Cardiac fibroblast (primary cell): Measurements from ENCODE around the gene ZNF408.

ENCODE experiments used
- DNase-seq, 2 donors: peaks; one replicate each; pipeline versions ENCODE4 v3.0.0 to v3.0.0-alpha.2; 2010; ENCODE audit warnings: low read depth in 2 of 2
- H3K4me3 ChIP-seq, 2 donors: replicated peaks in 1 of 2; 1 replicate in 1 of 2; 2 replicates in 1 of 2; pipeline ENCODE4 v1.5.1; 2011; ENCODE audit warnings: low read depth in 2 of 2, low read length in 2 of 2, mild to moderate bottlenecking in 2 of 2, moderate library complexity in 1 of 2
- CTCF ChIP-seq: IDR thresholded peaks from one replicate; pipeline ENCODE4 v1.5.1; 2011; ENCODE audit warnings: low read depth, mild to moderate bottlenecking, low read length, inconsistent platforms

The ZNF408 gene

GRCh38 chr11:46741600-46742484, 41.0 kb downstream of the ZNF408 start:
- no peak for DNase-seq
- TF ChIP-seq CTCF: no peak
- no peak overlapping the region for H3K4me3 ChIP-seq

DNA sequence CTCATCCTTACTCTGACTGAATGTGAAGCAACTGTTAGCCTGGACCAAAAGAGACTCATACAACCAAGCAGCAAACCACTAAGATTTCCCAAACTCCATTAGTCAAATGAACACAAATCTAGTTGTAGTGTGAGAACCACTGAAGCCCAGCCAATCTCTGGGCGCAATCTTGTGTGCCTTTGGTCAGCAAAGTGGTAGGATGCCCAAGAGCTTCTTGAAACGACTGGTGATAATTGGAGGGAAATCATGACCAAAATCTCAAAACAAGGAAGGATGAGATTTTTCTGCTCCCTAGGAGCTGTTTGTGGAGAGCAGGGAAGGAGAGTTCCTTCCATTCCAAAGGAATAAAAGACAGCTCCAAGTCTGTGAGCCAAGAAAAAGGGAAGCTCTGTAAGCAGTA, 42.2 kb downstream of the ZNF408 start:
- no peak for TF ChIP-seq CTCF
- no peak overlapping the region for H3K4me3 ChIP-seq
- no peak for DNase-seq

DNA sequence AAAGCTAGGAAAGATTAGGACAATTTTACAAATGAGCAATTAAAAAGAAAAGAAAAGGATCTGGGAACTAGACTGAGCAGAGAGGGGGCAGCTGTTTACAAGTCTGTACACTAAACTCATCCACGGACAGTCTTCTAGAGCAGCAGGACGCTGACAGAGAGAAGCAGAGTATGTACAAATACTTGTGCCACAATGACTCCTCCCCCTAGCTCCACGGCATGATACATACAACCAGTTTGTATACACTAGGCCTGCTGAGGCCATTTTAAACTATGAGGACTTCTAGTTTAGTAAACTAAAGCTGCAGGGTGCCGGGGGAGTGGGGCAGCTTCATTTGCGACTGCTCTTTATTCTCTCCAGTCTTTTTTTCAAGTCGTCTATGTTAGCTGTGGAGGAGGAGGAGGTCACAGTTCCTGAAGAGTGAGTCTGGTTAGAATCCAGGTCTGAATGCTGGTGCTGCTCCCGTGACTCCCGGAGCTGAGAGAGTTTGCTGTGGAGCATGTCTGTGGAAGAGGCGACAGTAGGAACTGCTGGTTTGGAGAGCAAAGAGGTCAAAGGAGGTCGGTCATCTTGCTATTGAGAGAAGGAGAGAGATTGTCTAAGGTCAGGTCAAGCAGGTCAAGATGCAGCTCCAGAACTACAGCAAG, 43.0 kb downstream of the ZNF408 start:
- no peak for TF ChIP-seq CTCF
- H3K4me3 ChIP-seq: no peak overlapping the region
- no peak for DNase-seq

DNA sequence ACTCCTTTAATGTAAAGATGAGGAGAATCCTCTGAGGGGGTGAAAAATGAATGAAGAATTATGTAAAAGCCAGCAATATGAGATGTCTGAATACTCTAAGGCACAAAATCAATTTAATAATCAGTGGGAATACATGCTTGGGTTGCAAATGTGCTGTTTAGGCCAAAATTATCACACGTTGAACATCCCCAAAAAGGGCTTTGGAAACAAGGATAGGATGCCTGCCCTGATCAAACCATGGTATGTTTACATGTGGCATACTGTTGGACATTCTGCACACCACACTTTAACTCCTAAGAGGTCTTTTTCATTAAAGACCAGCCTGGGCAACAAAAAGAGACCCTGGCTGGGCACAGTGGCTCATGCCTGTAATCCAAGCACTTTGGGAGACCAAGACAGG, 44.5 kb downstream of the ZNF408 start:
- no peak for TF ChIP-seq CTCF
- no peak for DNase-seq
- no peak overlapping the region for H3K4me3 ChIP-seq

DNA sequence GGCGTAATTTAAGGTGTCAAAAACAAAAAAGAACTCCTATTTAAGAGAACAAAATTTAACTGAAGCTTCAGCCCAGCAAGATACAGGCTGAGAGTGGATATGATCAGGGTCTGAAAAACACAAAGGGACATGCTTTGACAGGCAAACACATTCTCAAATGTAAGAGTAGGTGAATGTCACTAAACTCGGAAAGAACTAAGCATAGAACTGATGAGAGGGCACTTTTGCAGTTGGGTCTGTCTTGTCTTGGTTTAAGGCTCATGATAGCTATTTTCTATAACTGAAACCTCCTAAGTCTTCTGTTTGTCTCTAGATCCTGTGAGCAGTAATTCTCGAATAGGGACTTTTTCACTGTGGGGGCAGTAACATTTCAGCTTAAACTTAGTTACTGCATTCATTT, 45.2 kb downstream of the ZNF408 start:
- no peak for DNase-seq
- no peak for TF ChIP-seq CTCF

GRCh38 chr11:46747150-46747549, 46.3 kb downstream of the ZNF408 start:
- DNase-seq: no peak
- TF ChIP-seq CTCF: no peak
- no peak overlapping the region for H3K4me3 ChIP-seq

More for the DNA sequence above, 45.2 kb downstream of the ZNF408 start:
- no peak overlapping the region for H3K4me3 ChIP-seq
